AG09319 (cell line): ENCODE data around the gene TJP3.

Experiments
- DNase-seq: peaks from one replicate; pipeline ENCODE4 v3.0.0-alpha.2; 2010; ENCODE audit warnings: low read depth; ENCODE audit errors: extremely low read depth
- TF ChIP-seq, protein P1 (sequence below): IDR thresholded peaks from 2 replicates; pipeline ENCODE4 v1.5.1; 2011; ENCODE audit warnings: low read depth, mild to moderate bottlenecking, inconsistent platforms, low read length, moderate library complexity

The TJP3 gene

DNA sequence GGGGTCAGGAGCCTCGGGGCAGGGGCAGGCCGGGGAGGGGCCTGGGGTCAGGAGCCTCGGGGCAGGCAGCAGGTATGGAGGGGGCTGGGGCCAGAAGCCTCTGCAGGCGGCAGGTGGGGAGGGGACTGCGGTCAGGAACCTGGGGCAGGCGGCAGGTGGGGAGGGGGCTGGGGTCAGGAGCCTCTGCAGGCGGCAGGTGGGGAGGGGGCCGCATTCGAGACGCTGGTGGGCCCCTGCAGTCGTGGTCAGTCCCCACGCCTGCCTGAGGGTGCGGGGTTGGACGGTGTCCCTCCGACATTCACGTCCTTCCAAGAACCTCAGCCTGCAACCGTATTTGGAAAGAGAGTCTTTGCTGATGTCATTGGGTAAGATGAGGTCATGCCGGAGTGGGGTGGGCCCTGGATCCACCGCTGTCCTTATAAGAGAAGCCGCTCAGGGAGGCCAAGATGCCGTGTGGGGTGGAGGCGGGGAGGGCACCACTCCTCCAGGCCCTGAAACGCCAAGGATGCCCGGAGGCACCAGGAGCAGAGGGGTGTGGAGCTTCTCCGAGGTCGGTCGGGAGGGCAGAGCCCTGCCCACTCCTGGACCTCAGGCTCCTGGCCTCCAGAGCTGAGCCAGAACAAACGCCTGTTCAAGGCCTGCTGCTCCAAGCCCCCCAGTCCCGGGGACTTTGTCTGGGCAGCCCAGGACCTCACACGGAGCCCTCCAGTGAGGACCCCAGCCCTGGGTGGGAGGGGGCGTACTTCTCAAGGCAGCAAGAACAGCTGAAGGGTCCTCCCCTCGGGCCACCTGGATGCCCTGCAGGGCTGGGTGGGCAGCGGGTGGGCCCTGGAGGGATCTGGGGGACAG is 38.0 kb upstream of the TJP3 start:
- peak; percentile 84 for DNase-seq
- TF ChIP-seq, protein P1, sequence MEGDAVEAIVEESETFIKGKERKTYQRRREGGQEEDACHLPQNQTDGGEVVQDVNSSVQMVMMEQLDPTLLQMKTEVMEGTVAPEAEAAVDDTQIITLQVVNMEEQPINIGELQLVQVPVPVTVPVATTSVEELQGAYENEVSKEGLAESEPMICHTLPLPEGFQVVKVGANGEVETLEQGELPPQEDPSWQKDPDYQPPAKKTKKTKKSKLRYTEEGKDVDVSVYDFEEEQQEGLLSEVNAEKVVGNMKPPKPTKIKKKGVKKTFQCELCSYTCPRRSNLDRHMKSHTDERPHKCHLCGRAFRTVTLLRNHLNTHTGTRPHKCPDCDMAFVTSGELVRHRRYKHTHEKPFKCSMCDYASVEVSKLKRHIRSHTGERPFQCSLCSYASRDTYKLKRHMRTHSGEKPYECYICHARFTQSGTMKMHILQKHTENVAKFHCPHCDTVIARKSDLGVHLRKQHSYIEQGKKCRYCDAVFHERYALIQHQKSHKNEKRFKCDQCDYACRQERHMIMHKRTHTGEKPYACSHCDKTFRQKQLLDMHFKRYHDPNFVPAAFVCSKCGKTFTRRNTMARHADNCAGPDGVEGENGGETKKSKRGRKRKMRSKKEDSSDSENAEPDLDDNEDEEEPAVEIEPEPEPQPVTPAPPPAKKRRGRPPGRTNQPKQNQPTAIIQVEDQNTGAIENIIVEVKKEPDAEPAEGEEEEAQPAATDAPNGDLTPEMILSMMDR = no peak

DNA sequence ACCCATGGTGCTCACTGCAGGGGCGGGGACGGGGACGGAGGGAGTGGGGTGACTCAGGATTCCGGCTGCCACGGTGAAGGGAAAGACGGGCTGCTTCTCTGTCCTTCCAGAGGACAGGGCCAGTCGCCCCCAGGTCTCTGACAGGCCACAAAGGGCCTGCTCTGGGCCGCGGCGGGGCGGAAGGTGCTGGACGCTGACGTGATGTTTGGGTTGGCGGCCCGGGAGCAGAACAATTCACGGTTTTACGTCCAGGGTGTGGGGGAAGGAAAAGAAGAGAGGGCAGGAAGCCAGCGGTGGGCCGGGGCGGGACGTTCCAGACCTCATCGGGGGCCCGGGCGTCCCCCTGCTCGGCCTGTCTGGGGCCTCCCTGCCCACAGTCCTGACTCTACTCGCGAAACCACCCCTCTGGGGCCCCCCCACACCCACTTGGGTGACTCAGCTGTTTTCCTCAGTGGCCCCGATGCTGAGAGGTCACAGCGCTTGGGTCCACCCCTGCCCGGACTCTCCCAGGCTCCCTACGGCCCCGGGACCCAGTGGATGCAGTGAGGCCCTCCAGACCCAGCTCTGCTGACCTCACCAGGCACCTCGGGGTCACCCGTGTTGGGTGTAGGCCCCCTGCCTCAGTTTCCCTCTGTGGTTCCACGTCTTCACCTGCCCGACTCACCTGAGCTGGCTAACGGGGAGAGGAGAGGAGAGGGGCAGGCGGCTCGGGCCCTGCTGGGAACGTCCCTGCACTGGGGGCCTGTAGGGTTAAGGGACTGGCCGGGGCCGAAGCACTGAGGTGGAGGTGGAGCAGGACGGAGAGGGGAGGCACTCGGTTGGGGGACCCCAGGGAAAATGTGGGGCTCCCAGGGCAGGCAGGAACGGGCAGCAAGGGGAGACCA is 37.1 kb upstream of the TJP3 start:
- peak; percentile 34 for DNase-seq
- TF ChIP-seq, protein P1 = no peak

DNA sequence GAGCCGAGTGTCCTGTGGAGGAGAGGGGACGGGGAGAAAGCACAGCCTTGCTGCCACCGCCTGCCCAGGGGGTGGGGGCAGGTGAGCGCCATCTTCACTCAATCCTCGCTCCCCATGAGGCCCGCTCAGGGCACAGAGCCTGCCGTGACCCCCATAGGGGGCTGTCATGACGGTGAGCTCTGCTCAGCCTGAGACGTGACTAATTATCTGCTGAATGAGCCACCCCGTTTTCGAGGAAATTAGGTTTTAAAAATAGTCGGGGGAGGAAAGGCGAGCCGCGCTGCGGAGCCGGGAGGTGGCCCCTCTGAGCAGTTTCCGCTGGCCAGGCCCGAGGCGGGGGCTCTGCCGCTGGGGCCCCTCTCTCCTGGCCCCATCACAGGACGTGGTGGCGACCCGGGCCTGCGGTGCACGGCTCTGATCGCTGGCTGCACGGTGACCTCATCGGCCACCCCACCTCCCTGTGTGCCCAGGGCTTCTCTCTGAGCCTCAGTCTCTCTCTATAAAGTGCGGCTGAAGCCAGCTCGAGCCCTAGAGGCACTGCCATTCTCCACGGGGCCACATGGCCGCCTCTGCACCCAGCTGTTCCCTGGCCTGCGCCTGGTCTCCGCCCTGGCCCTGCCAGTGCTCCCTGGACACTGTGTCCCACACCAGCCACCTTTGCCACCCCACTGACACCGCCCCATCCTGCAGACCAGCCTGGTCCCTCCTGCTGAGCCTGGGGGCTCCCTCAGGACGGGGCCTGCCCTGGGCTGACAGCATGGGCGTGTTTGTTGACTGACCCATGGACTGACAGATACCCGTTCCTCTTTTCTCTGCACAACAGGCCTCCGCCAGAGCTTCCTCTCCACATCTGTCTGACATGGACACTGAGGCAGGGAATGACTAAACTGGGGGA is 36.3 kb upstream of the TJP3 start:
- TF ChIP-seq, protein P1 = no peak
- DNase-seq = no peak

DNA sequence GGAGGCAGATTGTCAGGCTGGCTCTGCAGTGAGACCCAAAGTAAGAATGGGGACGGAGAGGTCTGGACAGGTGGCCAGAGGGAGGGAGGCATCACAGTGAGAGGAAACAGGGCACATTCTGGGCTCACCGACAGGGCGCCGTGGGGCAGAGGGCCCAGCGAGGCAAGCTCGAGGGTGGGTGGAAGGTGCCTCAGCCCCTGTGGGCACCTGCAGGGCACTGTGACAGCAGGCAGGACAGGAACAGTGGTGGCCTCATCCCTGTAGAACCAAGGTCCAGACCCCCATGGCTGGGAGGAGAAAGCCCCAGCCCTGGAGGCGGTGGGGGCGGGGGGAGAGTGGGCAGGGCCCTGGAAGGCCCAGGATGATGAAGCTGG is 35.6 kb upstream of the TJP3 start:
- TF ChIP-seq, protein P1 = no peak
- DNase-seq = no peak

DNA sequence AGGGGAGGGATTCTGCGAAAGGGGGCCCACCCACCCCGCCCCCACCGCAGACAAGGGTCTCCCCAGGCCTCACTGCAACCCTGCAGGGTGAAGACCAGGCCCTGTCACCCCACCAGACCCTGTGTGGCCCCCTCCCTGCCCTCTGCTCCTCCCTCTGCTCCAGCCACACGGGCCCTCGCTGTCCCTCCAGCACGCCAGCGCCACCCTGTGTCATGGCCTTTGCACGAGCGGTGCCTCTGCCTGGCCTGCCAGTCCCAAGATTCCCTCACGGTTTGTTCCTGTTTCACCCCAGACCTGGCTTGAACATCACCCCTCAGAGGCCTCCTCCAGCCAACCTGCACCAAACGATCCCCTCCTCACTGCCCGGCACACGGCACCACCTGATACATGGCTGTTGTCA is 35.2 kb upstream of the TJP3 start:
- DNase-seq = no peak
- TF ChIP-seq, protein P1 = no peak

DNA sequence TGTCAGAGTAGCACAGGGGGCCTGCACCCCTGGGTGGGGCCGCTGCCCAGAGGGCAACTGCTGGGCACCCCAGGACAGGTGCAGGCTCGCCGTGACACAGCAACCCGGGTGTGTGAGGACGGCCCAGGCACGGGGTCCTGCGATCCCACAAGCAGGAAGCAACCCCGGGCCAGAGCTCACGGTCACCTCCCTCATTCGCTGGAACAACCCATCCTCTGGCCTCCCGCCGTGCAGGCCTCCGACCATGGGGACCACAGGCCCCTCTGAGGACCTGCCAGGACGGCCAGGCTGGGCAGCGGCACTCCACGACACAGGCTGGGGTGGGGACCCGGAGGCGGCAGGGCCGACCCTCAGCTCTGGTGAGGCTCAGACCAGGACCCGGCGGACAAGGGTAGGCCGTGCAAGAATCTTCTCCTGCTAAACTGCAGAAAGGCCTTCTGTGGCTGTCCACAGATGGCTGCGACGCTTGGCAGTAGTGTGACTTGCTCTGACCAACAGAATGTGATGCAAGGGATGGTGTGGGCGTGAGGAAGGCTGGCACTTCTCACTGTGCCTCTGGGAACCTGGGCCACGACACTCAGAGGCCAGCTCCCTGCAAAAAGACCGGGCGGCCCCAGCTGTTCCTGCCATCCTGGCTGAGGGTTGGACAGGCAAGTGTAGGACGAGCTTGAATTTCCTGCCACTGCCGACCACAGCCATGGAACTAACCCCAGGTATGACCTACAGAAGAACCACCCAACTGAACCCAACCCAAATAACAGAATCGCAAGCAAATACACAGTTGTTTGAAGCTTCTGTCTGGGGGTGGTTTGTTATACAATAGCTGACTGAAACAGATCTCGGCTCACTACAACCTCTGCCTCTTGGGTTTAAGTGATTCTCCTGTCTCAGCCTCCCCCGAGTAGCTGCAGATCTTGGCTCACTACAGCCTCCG is 34.4 kb upstream of the TJP3 start:
- TF ChIP-seq, protein P1 = no peak
- DNase-seq = no peak
